ACHN (cell line): ENCODE measurements around the gene WHAMM.
"Not testable (repeated sequence)": the region's sequence is repeated elsewhere in the genome, so short reads cannot be mapped to it uniquely, and the experiment has no call there.

Source experiments
- DNase-seq: peaks from one replicate; pipeline ENCODE4 v3.0.0-alpha.2; 2015
- in situ Hi-C: cut with HindIII; loops from 2 replicates; pipeline ENCODE4 v1.10.0; 2017; ENCODE audit warnings: low sequenced_read_pairs, low pct_ligation_motif_present, low pct_unique_long_range_greater_than_20kb

Gene WHAMM

GRCh38 chr15:82799183-82799841 is 10.1 kb upstream of the WHAMM start:
- DNase-seq: no peak
- in situ Hi-C loops: no loop called here

DNA sequence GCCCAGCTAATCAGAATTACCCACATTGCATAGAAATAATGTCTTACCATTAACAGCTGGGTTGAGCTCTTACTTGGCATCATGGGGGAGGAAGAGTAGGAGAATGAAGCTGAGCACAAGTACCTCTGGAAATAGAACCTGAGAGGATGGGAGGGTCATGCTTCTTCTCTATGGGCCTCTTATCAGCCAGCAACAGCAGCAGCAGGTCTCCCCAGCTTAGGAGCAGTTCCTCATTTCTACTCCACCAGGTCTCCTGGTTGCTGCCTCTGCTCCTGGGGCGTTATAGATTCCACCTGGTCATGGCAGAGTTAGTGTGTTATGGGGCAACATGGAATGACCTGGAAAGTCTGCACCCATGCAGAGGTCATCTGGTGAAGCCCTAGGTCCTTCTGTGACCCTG is 6.9 kb upstream of the WHAMM start:
- in situ Hi-C loops: no loop called here
- DNase-seq: no peak

GRCh38 chr15:82803793-82804574 is 5.4 kb upstream of the WHAMM start:
- peak; percentile 23 for DNase-seq
- in situ Hi-C loops: no loop called here

GRCh38 chr15:82804575-82804949 is 4.9 kb upstream of the WHAMM start:
- in situ Hi-C loops: no loop called here
- no peak for DNase-seq

DNA sequence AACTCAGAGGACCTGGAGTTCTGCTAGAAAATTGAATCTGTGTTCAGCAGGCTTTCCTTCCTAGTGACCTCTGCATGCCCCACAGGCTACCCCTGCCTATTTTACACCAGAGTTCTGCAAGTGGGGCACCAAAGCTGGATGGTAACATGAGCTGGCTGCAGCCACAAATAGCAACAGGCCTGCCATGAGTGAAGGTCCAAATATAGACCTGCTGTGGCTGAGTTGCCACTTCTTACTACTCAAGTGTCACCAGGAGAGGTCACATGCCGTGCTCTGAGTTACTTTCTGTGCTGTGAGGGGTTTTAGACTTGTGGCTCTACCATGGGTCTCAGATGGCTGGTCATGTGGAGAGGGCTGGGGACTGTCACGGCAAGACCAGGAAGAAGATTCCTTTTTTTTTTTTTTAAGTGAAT is 3.4 kb upstream of the WHAMM start, which contains the start of gene FSD2:
Gene FSD2 (minus strand): TSS at position 76 of the 413 bp plus-strand sequence. CDS start 18,679 bp downstream, outside the sequence.
- in situ Hi-C loops: no loop called here
- no peak for DNase-seq

DNA sequence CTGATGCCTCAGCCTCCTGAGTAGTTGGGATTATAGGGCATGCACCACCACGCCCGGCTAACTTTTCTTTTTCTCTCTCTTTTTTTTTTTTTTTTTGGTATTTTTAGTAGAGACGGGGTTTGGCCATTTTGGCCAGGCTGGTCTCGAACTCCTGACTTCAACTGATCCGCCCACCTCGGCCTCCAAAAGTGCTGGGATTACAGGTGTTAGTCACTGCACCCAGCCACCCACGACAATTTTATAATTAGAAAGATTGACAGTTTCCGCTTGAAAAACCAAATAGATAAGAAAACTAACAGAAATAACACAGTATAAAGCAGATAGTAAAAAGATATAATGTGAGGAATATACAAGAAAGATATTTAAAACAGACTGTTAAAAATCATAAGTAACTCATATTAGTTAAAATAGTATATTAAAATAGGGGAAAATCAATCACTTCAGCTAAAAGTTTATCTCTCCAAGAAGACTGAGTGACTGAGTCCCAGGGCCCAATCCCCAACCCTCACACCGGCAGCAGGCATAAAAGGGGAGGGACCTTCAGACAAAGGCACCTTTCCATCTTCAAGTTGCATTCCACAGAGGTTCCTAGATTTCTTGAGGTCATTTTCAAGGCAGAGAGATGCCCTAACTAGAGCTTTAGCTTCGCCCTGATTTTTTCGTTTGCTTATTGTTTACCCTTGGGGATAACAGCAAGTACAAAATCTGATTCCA is 1.4 kb upstream of the WHAMM start:
- in situ Hi-C loops: no loop called here

DNA sequence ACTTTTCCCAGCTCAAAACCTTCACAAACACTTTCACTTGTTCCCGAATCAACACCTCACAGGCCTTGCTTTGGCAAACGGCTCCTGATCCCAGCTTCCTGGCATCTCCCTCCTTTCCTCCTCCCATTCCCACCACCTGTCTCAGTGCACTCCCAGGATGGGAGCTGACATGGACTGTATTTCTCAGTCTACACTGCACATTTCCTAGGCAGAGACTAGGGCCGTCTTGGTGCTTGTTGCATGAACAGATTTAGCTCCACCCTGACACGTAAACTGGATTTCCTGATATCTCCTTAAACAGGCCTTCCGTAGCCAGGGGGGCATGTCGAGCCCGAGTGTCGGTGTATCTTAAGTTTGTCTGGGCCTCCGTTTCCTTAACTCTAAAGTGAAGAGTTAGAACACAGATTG is 790 bp upstream of the WHAMM start:
- in situ Hi-C loops: no loop called here
- peak; percentile 48 for DNase-seq

More for the DNA sequence above, 1.4 kb upstream of the WHAMM start:
- peak; percentile 44 for DNase-seq

- peak; percentile 69 for DNase-seq
- in situ Hi-C loops: no loop called here
Observed at GRCh38 chr15:82810061-82810889, 847 bp downstream of the WHAMM start.

GRCh38 chr15:82810890-82811426 is 1.5 kb downstream of the WHAMM start:
- in situ Hi-C loops: no loop called here
- DNase-seq: peak; percentile 35

DNA sequence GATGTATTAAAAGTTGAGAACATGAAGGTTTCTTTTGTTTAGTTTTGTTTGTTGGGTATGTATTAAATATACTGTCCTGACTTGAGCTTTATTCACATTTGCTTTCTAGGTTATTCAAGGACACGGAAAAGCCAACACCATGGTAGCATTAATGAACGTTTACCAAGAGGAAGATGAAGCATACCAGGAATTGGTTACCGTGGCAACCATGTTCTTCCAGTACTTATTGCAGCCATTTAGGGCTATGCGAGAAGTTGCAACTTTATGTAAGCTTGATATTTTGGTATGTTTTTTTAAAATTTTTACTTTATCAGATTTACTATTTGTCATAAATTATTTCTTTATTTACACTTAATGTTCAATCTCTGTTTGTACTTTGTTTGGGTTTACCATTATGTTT is 3.6 kb downstream of the WHAMM start:
- DNase-seq: no peak
- in situ Hi-C loops: no loop called here

GRCh38 chr15:82820128-82820527 is 10.7 kb downstream of the WHAMM start:
- no peak for DNase-seq
- in situ Hi-C loops: no loop called here

DNA sequence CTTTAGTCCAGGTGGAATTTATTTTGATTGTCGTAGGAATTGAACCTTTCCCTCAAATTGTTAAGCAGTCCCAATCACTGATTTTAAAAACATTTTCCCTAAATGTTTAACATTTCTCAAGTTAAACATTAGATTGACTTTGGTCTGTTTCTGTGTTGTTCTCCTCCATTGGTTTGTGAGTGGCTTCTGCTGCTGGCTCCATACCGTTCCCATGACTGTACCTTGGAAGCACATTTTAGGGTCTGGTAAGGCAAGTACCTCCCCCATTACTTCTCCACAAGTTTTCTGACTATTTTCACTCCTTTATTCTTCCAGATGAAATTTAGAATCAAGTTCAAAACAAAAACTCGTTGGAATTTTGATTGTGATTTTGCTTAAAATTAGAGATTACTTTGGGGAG is 12.0 kb downstream of the WHAMM start:
- peak; percentile 86 for DNase-seq
- in situ Hi-C loops: not testable (repeated sequence)

- DNase-seq, in situ Hi-C loops: not testable (repeated sequence)
Observed at GRCh38 chr15:82821851-82822250, 12.4 kb downstream of the WHAMM start.

- in situ Hi-C loops: no loop called here
- DNase-seq: no peak
Observed at GRCh38 chr15:82823049-82823448, 13.6 kb downstream of the WHAMM start.

GRCh38 chr15:82828075-82828474 is 18.6 kb downstream of the WHAMM start:
- in situ Hi-C loops: no loop called here
- DNase-seq: peak; percentile 80

DNA sequence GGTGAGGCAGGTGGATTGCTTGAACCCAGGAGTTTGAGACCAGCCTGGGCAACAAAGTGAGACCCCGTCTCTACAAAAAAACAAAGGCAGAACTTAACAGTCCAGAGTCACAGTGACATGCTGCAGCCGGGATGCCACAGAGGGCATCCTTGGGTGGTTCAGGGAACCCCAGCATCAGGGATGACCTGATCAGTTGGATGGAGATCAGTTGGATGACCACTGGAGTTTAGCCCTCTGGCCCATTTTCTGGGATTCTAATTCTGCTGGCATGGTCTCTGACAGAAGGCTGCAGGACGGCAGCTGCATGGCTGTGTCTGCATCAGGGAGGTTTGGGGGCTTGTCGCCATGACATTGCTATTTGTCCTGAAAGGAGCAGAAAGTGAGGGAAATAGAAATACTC is 19.8 kb downstream of the WHAMM start:
- in situ Hi-C loops: no loop called here
- DNase-seq: no peak

DNA sequence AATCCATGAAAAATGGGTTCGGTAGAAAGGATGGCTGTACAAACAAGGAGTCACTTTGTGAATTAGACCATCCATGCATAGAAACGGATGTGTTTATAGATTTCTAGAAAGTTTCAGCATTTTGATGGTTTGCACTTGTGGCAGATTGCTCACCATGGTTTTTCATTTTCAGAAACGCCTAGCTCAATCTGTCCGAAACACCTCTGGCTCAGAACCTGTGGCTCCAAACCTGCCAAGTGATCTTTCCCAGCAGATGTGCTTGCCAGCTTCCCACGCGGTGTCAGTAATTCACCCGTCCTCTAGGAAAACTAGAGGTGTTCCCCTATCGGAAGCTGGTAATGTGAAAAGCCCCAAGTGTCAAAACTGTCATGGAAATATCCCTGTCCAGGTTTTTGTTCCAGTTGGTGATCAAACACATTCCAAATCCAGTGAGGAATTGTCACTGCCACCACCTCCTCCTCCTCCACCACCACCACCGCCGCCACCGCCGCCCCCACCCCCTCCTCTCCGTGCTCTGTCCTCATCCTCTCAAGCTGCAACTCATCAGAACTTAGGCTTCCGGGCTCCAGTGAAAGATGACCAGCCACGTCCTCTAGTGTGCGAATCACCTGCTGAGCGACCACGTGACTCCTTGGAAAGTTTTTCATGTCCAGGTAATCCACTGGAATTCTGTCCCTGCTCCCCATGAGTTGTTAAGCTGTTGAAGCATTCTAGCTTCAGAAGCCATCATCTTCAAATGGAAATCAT is 21.2 kb downstream of the WHAMM start:
- DNase-seq: no peak
- in situ Hi-C loops: no loop called here
